Measurements from ENCODE around the gene PACRG.

DNA sequence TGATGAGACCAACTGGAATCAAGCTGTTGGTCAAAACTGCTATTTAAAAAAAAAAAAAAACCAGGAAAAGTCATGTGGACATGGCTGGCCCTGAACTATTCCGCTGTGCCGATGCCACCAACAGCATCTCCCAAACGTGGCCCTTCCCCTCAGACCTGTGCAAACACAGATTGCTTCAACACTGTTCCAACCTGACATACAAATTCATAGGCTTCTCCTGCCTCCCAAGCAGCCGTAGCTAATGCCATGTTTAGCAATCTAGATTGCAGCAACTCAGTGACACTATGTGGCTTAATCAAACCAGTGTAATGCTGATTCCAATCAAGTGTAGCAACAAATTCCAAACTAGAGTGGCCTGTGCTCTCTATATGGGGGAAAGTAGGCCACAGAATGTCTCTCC is 16.4 kb upstream of the PACRG start:
- TF ChIP-seq POLR2A (IDR thresholded peaks at IDR 0.05; ENCODE audit: low read length), result no peak
- TF ChIP-seq GATA1 (IDR thresholded peaks at IDR 0.05; ENCODE audit: low read depth, low read length), result no peak
